ENCODE results near the gene RPRD1B.

GRCh38 chr20:38113401-38114325 lies 80.1 kb downstream of the RPRD1B start:
- TF ChIP-seq KDM1A (IDR thresholded peaks at IDR 0.05; ENCODE audit: borderline replicate concordance, low read length): no peak
- TF ChIP-seq, protein P1, sequence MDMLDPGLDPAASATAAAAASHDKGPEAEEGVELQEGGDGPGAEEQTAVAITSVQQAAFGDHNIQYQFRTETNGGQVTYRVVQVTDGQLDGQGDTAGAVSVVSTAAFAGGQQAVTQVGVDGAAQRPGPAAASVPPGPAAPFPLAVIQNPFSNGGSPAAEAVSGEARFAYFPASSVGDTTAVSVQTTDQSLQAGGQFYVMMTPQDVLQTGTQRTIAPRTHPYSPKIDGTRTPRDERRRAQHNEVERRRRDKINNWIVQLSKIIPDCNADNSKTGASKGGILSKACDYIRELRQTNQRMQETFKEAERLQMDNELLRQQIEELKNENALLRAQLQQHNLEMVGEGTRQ (IDR thresholded peaks at IDR 0.05; ENCODE audit: low read length): no peak
